Measurements from ENCODE around the gene BCAS3.

DNA sequence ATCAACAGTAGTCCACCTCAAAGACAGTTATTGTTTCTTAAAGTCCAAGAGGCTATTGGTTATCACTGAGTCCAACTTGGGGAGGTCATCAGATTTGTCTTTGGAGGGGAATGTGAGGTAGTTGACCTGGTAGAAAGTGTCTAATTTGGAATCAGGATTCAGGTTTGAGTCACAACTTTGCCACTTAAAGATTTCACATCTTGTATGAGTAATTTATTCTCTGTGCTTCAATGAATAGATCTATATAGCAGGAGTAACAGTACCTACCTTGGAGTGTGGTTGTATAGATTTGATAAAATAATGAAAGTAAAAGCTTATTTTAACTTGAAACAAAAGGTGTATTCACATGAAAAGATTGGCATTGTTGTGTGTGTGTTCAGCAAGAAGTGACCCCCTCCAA is 602.7 kb downstream of the BCAS3 start:
- no peak for TF ChIP-seq CTCF (IDR thresholded peaks at IDR 0.05 in 8 of 11, conservative IDR thresholded peaks at IDR 0.05 in 3 of 11)
- no peak for TF ChIP-seq POLR2A (IDR thresholded peaks at IDR 0.05)

Measured in spleen (tissue), 7 donors.